ENCODE data around the gene C20orf173.
A peak's percentile ranks its signal among the peaks of the same experiment; 100 is the strongest.
"Not testable (repeated sequence)": the region's sequence is repeated elsewhere in the genome, so short reads cannot be mapped to it uniquely, and the experiment has no call there.

C20orf173 gene

DNA sequence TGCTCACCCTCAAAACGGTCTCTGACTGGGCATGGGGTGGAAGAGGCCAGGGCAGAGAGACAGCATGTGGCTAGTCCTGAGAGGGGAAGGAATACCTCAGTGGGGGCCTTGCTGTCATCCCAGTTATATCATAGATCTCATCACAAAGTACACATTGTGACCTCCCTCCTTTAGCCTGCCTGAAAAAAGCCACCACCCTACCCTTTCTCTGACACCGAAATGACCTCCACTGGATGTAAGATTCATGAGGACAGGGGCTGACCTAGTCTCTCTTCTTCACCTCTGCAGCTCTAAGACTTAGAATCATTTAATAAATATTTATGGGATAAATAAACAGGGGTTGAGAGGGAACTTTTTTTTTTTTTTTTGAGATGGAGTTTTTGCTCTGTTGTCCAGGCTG, at the start of gene C20orf173:
TSS of gene C20orf173 (minus strand) at position 101 of the 400 bp plus-strand sequence. CDS start 279 bp downstream, outside the sequence.
- DNase-seq = no peak

DNA sequence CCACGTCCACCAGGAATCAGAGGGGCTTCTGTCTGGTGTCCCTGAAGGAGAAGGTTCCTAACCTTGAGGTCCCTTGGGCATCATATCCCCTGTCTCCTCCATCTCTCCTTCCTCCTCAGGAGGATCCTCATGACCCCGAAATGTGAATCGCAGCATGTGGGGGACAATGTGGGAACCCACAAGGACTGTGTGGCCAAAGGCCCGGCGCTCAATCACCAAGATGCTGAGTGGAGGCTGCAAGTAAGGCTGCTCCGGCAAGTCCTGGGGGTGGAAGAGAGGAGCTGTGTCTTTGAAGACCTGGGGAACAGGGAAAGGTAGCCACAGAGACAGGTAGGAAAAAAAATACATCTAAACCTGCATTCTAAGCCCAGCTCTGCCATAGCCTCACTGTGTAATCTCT, 49.7 kb upstream of the C20orf173 start:
- no peak for DNase-seq

GRCh38 chr20:35578469-35578868, 49.0 kb upstream of the C20orf173 start:
- no peak for DNase-seq

DNA sequence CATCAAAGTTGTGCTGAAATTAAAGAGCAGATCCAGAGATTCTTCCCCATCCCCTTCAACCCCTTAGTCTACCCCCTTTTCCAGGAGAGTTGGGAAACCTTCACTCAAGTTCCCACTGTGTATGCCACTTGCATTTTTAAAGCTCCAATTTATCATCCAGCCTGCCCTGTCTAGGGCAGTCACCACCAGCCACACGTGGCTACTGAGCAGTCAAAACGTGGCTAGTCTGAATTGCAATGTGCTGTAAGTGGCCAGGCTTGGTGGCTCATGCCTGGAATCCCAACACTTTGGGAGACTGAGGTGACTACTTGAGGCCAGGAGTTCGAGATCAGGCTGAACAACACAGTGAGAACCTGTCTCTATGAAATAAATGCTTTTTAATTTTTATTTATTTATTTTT, 47.4 kb upstream of the C20orf173 start:
- DNase-seq = no peak

DNA sequence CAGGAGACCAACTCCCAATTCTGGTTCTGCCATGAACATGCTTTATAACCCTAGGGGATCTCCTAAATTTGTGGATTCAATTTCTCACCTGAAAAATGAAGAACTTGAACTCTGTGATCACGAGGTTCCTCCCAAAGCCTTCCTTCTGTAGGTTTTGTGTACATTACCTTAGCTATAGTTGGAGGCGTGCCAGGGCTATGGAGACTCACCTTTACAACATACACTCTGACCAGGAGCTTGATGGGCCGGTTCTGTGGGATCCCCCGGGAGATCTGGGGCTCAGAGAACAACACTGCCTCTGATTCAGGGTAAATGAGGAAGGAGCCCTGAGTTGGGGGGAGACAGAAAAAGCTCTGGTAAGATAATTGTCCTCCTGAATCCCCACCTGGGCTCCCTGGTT, 46.5 kb upstream of the C20orf173 start:
- DNase-seq = no peak

- DNase-seq = no peak
Measured at GRCh38 chr20:35572838-35573237, 43.4 kb upstream of the C20orf173 start.

DNA sequence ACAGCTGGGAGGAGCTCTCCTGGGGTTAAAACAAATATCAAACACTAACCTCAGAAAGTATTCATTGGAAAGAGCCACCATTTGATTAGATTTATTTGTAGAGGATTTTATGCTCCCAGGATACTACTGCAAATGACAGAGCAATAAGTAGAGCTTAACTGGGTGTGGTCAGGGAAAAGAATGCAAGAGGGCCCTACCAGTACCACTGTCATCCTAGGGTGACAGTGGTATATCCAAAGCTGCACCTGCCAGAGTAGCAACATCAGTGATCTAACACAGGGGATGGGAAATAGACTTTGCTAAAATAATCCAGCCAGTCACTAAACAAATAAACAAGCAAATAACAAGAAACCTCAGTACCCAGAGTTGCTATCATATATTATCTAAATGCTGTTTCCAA, 42.1 kb upstream of the C20orf173 start:
- no peak for DNase-seq

- peak; percentile 16 for DNase-seq
Measured at GRCh38 chr20:35568645-35569044, 39.2 kb upstream of the C20orf173 start.

- DNase-seq = no peak
Measured at GRCh38 chr20:35564905-35565304, 35.5 kb upstream of the C20orf173 start.

DNA sequence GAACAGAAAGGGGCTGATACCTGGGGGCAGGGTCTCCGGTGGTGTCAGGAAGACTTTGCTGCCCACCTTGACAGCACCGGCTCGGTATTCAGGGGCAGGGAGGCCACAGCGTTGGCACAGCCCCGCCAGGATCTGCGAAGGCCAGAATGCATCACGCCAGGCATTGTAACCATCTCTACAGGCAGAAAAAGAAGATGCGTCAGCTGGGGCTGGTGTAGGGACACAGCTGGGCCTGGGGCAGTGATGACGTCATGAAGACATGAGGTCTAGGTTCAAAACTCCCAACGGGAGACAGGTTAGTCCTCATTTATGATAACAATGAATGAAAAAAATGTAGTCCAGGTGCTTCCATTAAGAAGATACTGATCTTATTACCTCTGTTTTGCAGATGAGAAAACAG, 34.4 kb upstream of the C20orf173 start:
- no peak for DNase-seq

DNA sequence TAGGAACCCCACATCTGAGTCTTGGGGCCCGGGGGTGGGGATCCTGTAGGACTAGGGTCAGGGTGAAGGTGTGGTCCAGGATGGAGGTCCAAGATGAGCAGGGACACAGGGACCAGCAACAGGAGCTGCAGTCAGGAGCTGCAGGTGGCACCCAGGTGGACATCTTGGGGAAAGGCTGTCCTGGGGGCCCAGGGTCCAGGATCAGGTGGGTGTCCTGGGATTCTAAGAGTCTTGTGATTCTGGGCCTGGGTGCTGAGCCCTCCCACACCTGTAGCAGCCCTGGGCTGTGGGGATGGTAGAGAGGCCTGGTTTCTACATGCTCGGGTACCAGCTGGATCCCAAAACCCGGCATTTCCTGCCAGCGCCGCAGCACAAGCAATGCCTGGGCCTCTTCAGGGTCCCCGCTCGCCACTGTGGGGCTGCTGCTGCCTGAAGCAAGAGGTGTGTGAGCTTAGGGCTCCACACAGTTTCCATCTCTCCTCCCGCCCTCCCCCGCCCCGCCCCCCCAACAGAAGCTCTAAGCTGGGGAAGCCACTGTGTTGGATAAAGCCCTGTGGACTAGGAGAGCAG, 33.2 kb upstream of the C20orf173 start:
- no peak for DNase-seq

- peak; percentile 21 for DNase-seq
Measured at GRCh38 chr20:35561671-35562070, 32.2 kb upstream of the C20orf173 start.

- peak; percentile 35 for DNase-seq
Measured at GRCh38 chr20:35561268-35561667, 31.8 kb upstream of the C20orf173 start.

- no peak for DNase-seq
Measured at GRCh38 chr20:35560541-35560940, 31.1 kb upstream of the C20orf173 start.

DNA sequence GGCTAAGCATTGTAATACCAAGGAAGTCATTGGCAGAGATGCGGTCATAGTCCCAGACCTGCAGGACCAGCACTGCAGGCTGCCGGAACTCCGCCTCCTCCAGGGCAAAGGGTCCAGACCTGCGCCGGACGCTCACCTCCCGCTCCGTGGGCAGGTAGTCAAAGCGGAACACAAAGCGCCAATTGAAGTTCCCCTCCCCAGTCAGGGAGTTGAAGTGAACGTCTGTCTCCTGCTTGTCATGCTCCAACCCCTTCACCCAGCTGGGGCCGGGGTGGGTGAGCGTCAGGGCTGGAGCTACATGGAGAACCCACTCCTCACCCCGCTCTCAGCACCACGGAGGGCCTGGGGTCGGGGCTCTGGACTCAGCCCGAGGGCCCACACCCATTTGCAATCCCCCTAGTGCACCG, 30.7 kb upstream of the C20orf173 start:
- DNase-seq = no peak

GRCh38 chr20:35559042-35559693, 29.7 kb upstream of the C20orf173 start:
- no peak for DNase-seq

- no peak for DNase-seq
Measured at GRCh38 chr20:35558451-35558850, 29.0 kb upstream of the C20orf173 start.

- no peak for DNase-seq
Measured at GRCh38 chr20:35556871-35557270, 27.4 kb upstream of the C20orf173 start.

- no peak for DNase-seq
Measured at GRCh38 chr20:35555951-35556645, 26.6 kb upstream of the C20orf173 start.

DNA sequence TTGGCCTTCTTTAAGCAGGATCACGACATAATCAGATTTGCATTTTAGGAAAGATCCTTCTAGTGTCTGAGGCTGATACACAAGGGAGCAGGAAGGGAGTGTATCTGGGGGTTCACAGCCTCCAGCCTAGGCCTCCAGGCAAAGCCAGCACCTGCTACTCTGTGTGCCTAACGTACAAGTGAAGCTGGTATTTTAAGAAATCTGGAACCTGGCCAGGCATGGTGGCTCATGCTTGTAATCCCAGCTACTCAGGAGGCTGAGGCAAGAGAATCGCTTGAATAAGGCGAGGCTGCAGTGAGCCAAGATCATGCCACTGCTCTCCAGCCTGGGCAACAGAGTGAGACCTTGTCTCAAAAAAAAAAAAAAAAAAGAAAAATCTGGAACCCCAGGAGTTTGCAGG, 26.0 kb upstream of the C20orf173 start:
- not testable (repeated sequence) for DNase-seq

GRCh38 chr20:35552914-35553313, 23.5 kb upstream of the C20orf173 start:
- no peak for DNase-seq

- DNase-seq = no peak
Measured at GRCh38 chr20:35551503-35551902, 22.1 kb upstream of the C20orf173 start.

DNA sequence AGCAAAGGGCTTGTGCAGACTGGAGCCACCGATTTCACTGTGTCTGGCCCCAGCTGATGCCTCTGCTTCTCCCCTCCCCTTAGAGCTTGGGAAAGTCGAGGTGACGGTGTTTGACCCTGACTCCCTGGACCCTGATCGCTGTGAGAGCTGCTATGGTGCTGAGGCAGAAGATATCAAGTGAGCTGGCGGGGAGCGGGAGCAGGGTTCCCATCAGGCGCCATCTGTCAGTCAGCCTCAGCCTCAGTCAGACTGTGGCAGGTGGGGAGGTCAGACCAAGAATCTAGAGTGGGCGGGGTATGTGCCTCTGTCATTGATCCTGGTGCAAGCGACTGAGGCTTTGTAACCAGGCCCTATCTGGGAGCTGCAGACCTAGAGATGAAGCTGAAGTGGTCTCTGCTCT, 17.9 kb upstream of the C20orf173 start:
- no peak for DNase-seq

GRCh38 chr20:35546127-35546526, 16.7 kb upstream of the C20orf173 start:
- no peak for DNase-seq

All from COR-L47 (cell line).